ENCODE data around the gene SEC31A. TPM values are rescaled to one million over a fixed set of nuclear protein-coding genes. Genes with fewer than 3 reads are reported as not detected.

The SEC31A gene
- total RNA-seq, 4 donors from 2014 or later, result 95.2 to 112 (median 105) TPM

GRCh38 chr4:82891707-82892466 lies 934 bp upstream of the SEC31A start:
- no peaks in the 10 kb centered on the region for H3K9me3 ChIP-seq
- ATAC-seq (no peak), DNase-seq (no peak)
- peak overlapping the region; percentile 96 to 97 (median 96) for H3K27ac ChIP-seq
- no peaks in the 10 kb centered on the region for H3K27me3 ChIP-seq
- TF ChIP-seq CTCF (IDR thresholded peaks at IDR 0.05 in 4 of 5, conservative IDR thresholded peaks at IDR 0.05 in 1 of 5) (no peak), POLR2A (IDR thresholded peaks at IDR 0.05) (no peak)
- intact Hi-C loops (cut with DNase I; ENCODE audit: low total_unique reads) (loop anchor here (1.0 to 10.0 kb wide), 6 partner anchors 8 to 563 kb away; partner anchors contain the start of genes COPS4, ENOPH1, HELQ and HNRNPDL), in situ Hi-C loops (cut with MboI; ENCODE audit: low sequenced_read_pairs in 4 of 4) (loop anchor here (10.0 to 25.0 kb wide), 4 partner anchors 143 to 570 kb away; partner anchors contain the start of genes HELQ (in 2 of the 4), MRPS18C (in 2 of the 4), COPS4 (in 1 of the 4) and ENOPH1 (in 1 of the 4))
- peak overlapping the region; percentile 85 to 96 (median 88) for H3K4me3 ChIP-seq
- H3K36me3 ChIP-seq, result peaks cover 0 to 35% of the 10 kb centered on the region in 2 donors
- H3K4me1 ChIP-seq, result peaks cover 24 to 27% of the 10 kb centered on the region in 2 donors

DNA sequence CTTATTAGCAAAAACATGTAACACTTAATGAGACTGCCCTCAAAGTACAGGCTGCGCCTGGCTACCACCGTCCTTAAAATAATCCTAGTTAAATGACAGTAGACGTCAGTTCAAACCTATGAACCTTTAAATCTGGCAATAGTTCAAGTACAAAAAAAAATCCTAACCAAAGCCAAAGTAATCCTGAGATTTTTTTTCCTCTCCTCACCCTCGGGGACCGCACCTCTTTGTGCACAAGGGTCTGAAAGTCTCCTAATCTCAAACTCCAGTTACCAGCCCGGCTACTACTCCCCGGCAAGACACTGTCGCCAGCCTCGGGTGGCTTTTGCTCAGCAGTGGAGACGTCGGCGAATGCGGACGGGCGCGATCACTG lies 439 bp downstream of the SEC31A start:
- intact Hi-C loops (cut with DNase I; ENCODE audit: low total_unique reads), result loop anchor here (1.0 to 10.0 kb wide), 6 partner anchors 58 to 564 kb away; partner anchors contain the start of genes COPS4, ENOPH1, HELQ and HNRNPDL
- no peaks in the 10 kb centered on the region for H3K9me3 ChIP-seq
- in situ Hi-C loops (cut with MboI; ENCODE audit: low sequenced_read_pairs in 4 of 4), result loop anchor here (10.0 to 25.0 kb wide), 4 partner anchors 144 to 572 kb away; partner anchors contain the start of genes HELQ (in 2 of the 4), MRPS18C (in 2 of the 4), COPS4 (in 1 of the 4) and ENOPH1 (in 1 of the 4)

DNA sequence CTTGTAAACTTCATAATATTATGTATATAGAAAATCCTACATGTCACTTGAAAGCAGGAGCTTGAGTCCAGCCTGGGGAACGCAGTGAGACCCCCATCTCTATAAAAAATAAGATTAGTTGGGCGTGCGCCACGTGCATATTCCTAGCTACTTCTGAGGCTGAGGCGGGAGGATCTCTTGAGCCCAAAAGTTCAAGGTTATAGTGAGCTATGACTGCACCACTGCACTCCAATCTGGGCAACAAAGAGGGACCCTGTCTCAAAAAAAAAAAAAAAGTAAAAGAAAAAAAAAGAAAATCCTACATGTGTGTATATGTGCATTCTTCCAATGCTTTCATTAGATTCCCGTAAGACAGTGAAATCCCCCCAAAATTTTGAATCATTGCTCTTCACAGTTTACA lies 1.7 kb downstream of the SEC31A start:
- intact Hi-C loops (cut with DNase I; ENCODE audit: low total_unique reads) (no loop called here), in situ Hi-C loops (cut with MboI; ENCODE audit: low sequenced_read_pairs in 4 of 4) (loop anchor here in 2 of 4 donors (10.0 to 25.0 kb wide), 4 partner anchors 126 to 573 kb away; partner anchors contain the start of genes HELQ (in 2 of the 2), MRPS18C (in 2 of the 2), COPS4 (in 1 of the 2) and ENOPH1 (in 1 of the 2))
- Histone ChIP-seq H3K27me3 (no peaks in the 10 kb centered on the region), H3K4me1 (peaks cover 46 to 47% of the 10 kb centered on the region in 2 donors), H3K9me3 (no peaks in the 10 kb centered on the region), H3K27ac (peak overlapping the region; percentile 96 to 97 (median 96)), H3K36me3 (peaks cover 0 to 10% of the 10 kb centered on the region in 2 donors), H3K4me3 (peak overlapping the region; percentile 85 to 96 (median 88))
- DNase-seq, result no peak
- no peak for ATAC-seq
- no peak for TF ChIP-seq CTCF (IDR thresholded peaks at IDR 0.05 in 4 of 5, conservative IDR thresholded peaks at IDR 0.05 in 1 of 5)
- no peak for TF ChIP-seq POLR2A (IDR thresholded peaks at IDR 0.05)

More for the DNA sequence above, 439 bp downstream of the SEC31A start:
- peak overlapping the region; percentile 85 to 96 (median 88) for H3K4me3 ChIP-seq
- no peak for TF ChIP-seq CTCF (IDR thresholded peaks at IDR 0.05 in 4 of 5, conservative IDR thresholded peaks at IDR 0.05 in 1 of 5)
- no peak for TF ChIP-seq POLR2A (IDR thresholded peaks at IDR 0.05)
- no peaks in the 10 kb centered on the region for H3K27me3 ChIP-seq
- H3K36me3 ChIP-seq, result peaks cover 0 to 22% of the 10 kb centered on the region in 2 donors
- H3K4me1 ChIP-seq, result peaks cover 38 to 40% of the 10 kb centered on the region in 2 donors
- DNase-seq (no peak), ATAC-seq (peak; percentile 40 to 42)
- peak overlapping the region; percentile 96 to 97 (median 96) for H3K27ac ChIP-seq

DNA sequence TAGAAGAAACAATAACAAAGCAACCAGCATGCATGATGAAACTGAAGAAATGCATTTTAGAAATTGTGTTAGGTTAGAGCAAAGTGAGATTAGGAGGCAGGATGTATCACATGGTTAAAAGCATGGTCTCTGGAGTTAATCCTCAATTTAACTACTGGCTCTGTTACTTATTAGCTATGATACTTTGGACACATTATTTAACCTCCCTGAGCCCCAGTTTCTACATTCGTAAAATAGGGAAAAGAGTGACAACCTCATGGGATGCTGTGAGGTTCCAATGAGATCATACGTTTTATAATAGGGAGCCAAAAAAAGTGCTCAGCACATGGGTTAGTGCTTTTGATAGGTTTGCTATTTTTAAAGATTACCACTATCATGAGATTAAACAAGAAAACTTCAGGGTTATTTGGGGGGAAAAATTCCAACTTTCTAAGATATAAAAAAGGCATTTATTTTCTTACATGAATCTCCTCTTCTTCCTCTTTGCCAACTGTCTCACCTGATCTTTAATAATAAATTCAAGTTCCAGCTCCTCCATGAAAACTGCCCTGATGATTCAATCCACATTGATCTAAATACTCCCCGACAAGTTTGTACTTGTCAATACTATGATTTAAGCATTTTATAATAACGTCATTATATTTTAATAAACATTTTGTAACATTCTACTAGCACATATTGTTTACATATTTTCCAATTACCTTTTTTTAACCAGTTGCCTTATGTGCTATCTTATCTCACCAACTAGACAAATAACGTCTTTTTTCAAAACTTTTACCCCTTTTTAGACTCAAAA lies 4.6 kb downstream of the SEC31A start:
- no peaks in the 10 kb centered on the region for H3K9me3 ChIP-seq
- peaks cover 39 to 40% of the 10 kb centered on the region in 2 donors for H3K4me1 ChIP-seq
- H3K4me3 ChIP-seq, result no peak overlapping the region
- TF ChIP-seq POLR2A (IDR thresholded peaks at IDR 0.05), result no peak
- no peak for TF ChIP-seq CTCF (IDR thresholded peaks at IDR 0.05 in 4 of 5, conservative IDR thresholded peaks at IDR 0.05 in 1 of 5)
- peak overlapping the region; percentile 2 to 39 (median 14) for H3K27ac ChIP-seq
- in situ Hi-C loops (cut with MboI; ENCODE audit: low sequenced_read_pairs in 4 of 4) (loop anchor here in 2 of 4 donors (10.0 to 25.0 kb wide), 4 partner anchors 128 to 576 kb away; partner anchors contain the start of genes HELQ (in 2 of the 2), MRPS18C (in 2 of the 2), COPS4 (in 1 of the 2) and ENOPH1 (in 1 of the 2)), intact Hi-C loops (cut with DNase I; ENCODE audit: low total_unique reads) (no loop called here)
- peaks cover 0 to 5% of the 10 kb centered on the region in 2 donors for H3K36me3 ChIP-seq
- DNase-seq (no peak), ATAC-seq (no peak)
- H3K27me3 ChIP-seq, result no peaks in the 10 kb centered on the region
